NCI-H1417 treated with DMSO at 0.1 percent for 48 hours (cell line): Measurements from ENCODE around the gene GAA.
"Not testable (repeated sequence)": the region's sequence is repeated elsewhere in the genome, so short reads cannot be mapped to it uniquely, and the experiment has no call there.

Source experiments
- DNase-seq: peaks from one replicate; lab custom pipeline; 2025; lab: John Stamatoyannopoulos, UW

The GAA gene

DNA sequence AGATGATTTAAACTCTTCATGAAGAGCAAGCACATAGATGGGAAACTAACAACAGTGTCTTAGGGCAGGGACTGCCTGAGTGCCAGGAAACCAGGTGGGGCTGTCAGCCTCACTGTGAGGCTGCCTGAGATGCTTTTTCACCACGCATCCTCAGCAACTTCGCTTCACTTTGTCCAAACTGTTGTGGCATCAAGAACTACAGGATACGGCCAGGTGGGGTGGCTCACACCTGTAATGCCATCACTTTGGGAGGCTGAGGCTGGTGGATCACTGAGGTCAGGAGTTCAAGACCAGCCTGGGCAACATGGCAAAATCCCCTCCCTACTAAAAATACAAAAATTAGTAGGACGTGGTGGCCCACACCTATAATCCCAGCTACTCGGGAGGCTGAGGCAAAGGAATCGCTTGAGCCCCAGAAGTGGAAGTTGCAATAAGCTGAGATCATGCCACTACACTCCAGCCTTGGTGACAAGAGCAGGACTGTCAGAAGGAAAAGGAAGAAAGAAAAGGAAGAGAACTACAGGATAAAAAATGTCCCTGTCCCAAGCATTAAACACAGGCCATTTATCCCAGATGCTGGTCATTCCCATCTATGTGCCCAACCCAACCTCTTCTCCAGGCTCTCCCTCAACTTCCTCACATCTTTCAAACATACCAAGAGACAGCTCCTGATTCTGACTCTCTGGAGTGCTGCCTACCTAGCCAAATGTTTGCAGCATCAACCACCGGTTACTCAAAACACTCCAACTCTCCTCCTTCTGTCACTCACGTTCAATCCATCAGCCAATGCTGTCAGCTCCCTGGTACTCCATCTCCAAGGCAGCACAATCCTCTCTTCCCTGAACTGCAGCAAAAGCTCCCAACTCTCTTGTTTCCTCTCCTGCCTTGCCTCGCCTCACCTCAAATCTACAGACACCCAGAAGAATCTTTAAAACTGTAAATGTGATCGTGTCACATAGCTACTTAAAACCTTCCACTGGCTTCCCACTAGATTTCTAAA is 44.0 kb downstream of the GAA start:
- no peak for DNase-seq

DNA sequence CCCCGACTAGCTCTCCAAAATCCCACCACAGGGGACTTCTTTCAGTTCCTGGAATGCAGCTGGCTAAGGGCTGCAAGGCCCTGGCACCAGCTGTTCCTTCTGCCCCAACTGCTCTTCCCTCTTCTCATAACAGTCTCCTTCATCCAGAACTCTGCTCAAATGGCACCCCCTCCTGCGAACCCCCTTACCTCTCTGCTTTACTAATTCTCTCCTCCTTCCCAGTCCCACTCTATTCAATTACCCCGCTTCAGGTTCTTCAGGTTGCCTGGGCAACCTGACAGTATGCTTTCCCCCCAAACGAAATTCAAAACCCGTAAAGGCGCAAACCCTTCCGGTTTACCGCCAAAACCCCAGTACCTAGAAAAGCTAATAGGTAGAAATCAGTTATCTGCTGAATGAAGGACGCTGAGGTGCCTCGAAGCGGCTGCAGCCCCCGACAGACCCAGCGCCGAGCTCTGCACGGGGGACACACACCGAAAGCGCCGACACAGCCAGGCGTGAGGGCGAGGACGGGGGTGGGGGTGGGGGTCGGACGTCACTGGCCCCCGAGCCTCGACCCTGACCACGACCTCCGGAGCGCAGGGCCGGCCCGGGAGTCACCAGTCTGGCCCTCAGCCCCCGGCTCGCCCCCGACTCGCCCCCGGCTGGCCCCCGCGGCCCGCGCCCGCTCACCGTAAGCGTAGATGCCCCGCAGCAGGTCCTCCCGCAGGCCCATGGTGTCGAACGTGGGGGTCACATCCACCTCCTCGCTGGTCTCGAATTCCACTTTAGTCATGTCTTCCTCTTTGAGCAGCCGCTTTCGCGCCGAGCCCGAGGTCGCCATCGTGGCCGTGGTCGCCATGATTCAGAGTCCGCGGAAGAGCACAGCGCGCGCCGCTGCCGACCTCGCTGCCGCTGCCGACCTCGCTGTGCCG is 45.0 kb downstream of the GAA start:
- no peak for DNase-seq

DNA sequence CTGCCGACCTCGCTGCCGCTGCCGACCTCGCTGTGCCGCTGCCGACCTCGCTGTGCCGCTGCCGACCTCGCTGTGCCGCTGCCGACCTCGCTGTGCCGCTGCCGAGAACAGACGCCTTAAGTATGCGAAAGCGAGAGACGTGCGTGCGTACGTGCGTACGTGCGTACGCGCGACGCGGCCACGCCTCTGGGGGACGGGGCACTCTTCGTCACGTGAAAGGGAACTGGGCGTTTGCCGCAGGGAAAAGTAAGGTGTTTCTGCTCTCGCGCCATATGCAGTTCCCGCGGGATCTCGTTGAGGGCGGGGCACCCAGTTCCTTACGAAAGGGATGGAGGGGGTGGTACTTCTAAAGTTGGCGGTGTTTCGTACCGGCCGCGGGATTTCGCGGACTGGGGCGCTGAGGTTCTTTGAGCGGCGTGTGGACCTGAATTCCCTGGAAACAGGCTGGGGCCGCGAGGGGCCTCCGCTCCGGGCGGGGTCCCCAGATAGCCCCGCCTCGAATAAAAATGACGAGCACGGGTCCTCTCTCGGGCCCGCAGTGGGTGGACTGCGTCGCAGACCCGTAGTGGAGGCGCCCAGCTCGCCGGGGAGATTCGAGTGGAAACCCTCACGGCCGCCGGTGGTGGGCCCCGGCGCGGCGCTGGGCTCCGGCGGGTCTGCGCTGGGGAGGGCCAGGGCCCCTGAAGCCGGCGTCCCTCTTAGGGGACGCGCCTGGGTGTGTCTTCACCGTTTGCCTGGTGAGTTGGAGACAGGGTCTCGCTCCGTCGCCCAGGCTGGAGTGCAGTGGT is 45.8 kb downstream of the GAA start, which contains the start of gene EIF4A3:
Gene EIF4A3, minus strand, starts transcription at position 94 of the 788 bp plus-strand sequence. CDS start 167 bp downstream, outside the sequence.
- peak; percentile 87 for DNase-seq

DNA sequence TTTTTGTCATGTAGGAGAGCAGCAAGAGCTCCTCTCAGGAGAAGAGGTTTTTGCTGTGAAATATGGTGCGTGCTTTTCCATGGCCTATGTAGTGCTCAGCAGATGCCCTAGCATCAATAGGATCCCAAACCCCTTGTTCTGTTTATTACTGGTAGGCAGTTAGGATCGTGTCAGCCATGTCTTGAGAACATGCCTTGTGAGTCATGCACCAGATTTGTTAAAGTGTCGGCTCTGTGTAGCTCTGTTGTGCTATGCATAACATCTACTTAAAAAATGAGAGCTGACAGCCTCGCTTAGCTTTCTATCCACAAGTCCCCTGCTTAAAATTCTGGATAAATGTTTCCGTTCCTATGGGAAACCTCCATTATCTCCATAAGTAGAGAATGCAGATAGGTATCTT is 50.0 kb downstream of the GAA start:
- no peak for DNase-seq

DNA sequence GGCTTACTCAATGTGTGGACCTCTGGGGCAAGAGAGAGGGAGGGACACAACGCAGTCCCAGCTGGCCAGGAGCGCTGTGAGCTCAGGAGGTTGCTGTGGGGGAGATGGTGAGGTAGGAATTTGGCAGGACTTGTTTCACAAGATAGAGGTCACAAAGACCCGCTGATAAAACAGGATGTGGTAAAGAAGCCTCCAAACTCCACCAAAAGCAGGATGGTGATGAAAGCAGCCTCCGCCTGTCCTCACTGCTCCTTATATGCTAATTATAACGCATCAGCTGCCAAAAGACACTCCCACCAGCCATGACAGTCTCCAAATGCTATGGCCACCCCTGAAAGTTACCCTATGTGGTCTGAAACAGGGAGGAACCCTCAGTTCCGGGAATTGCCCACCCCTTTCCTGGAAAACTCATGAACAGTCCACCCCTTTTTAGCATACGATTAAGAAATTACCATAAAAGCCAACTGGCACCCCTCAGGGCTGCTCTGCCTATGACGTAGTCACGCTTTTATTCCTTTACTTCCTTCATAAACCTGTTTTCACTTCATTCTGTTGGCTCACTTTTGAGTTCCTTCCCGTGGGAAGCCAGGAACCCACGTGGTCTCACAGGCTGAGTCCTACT is 50.8 kb downstream of the GAA start:
- no peak for DNase-seq

DNA sequence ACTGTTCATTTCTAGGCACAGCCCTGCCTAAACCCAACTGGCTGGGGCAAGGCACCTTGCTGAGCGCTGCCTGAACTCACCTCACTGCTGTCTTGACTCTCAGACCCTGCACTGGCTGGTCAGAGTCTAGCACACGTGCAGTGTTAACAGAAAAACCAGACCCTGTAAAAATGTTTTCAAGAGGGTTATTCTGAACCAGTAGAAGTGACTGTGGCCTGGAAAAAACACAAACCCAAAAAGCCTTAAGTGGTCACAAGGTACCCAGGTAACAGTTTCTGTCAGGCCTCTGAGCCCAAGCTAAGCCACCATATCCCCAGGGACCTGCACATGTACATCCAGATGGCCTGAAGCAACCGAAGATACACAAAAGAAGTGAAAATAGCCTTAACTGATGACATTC is 51.6 kb downstream of the GAA start:
- no peak for DNase-seq

DNA sequence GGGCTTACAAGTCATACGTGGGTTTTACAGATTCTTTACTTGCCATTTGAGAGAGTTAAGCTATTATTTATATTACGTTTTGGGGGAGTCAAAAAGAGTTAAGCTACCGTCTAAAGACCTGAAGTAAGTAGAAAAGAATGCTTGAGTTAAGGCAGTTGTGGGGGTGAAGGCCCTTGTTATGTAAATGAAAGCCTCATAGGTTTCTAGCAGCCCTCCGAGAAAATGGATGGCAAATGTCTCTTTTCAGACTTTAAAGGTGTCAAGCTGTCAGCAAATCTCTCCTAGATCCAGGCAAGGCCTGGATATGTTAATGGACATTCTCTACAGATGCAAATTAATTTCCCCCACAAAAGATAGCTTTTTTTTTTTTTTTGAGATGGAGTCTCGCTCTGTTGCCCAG is 52.8 kb downstream of the GAA start:
- DNase-seq: no peak

DNA sequence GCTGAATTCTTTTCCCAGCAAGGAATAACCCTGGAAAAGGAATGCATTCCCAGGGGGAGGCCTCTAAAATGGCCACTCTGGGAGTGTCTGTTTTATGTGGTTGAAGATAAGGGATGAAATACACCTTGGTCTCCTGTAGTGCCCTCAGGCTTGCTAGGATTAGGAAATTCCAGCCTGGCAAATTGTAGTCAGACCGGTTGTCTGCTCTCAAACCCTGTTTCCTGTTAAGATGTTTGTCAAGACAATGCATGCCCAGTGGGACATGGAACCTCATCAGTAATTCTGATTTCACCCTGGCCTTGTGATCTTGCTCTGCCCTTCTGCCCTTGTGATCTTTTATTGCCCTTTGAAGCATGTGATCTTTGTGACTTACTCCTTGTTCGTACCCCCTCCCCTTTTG is 54.2 kb downstream of the GAA start:
- DNase-seq: not testable (repeated sequence)

DNA sequence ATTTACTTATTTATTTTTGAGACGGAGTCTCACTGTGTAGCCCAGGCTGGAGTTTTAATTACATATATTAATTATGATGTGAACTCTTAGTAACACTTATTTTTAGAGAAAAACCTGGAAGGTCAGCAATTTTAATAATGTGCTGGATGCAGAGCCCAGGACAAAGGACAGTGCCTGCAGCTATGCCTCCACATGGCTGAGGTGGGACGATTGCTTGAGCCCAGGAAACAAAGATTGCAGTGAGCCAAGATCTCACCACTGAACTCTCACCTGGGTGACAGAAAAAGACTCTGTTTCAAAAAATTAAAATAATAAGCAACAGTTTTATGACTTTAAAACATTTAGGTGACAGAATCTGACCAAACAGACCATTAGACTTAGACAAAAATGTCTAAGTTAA is 57.5 kb downstream of the GAA start:
- no peak for DNase-seq

DNA sequence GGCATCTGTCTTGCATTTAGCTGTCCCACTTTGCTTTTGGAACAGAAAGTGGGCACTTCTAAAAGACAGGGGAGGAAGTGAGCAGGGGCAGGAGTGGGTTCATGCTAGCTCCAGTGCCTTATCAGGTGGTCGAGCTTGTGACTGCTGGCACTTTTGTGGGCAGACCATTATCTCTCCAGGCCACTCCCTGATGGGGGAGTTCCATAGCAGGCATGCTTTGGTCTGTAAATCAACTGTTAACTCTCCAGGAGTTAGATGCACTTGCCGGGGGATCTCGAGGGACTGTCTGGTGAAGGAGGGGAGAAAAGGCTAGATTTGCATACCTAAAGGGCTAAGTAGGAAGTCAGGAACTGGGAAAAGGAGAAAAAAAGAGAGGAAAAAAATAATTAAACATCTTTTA is 59.2 kb downstream of the GAA start:
- no peak for DNase-seq

DNA sequence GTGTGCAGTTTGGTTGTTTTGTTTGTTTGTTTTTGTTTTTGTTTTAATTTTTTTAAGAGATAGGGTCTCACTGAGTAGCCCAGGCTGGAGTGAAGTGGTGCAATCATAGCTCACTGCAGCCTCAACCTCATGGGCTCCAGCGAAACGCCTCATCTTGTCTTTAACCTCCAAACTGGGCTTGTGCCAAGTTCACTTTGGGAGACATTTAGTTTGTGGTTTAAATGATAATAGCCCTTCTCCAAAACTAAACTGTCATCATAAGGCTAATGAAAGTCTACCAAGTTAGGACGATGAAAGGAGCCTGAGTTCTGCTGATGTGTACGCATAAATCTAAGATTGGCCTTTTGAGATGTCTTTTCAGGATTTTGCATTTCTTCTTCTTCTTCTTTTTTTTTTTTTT is 62.0 kb downstream of the GAA start:
- DNase-seq: no peak

DNA sequence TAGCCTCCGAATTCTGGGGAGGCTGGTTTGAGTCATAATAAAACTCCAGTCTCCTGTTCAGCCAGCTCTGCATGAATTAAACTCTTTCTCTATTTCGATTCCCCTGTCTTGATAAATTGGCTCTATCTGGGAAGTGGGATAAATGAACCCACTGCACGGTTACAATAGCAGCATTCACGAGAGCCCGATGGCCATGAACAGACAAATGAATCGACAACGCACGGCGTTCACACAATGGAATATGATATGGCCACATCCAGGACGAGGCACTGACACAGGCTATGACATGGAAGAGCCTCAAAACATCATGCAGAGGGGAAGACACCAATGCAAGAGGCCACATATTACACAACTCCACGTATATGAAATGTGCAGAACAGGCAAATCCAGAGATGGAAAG is 62.8 kb downstream of the GAA start:
- DNase-seq: no peak

DNA sequence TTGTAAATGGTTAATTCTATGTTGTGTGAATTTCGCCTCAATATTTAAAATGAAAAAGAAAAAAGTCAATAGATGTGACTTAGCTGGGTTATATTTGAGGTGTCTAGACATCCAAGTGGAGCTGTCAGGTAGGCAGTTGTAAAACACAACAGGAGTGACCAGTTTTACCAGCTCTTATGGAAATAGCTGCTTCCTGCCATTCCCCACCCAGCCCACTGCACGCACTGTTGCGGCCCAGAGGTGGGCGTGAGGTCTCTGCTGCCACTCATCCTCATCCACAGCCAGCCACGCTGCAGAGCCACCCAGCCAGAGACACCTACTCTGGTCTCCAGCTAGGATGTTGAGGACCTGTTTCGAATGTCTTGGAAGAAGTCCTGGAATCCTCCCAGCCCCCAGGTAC is 65.1 kb downstream of the GAA start:
- DNase-seq: no peak

DNA sequence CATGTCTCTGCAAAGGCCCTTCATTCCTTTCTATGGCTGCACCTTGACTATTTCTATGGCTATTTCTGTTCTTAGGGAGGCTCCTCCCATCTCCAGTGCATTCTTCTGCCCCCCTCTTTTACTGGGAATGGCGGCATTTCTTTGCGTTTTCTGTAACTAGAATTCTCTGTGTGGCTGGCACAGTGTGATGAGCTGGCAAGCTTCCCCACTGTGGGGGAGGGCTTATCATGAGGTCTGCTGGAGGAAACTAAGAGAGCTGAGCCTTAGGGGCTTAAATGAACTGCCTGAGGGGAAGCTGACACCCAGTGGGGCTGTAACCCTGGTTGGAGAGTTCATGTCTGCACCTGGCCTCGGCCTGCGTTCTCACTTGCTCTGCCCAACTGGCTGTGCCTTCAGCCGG is 67.0 kb downstream of the GAA start:
- DNase-seq: no peak

DNA sequence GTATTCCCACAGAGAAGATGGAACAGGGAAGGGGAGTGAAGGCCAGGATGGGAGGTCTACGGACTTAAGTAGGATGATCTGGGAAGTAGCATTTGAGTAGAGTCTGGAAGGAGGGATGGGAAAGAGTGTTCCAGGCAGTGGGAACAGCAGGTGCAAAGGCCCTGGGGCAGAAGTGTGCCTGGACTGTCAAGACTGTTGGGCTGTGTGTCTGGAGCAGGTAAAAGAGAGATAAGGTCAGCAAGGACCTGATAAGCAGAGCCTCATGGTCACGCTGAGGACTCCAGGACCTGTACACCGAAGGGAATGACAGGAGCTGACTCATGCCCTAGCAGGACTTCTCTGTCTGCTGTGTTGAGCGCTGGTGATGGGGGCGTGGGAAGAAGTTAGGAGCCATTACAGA is 67.7 kb downstream of the GAA start:
- no peak for DNase-seq
